HT1080 (cell line): ENCODE data around the gene INTS1. TPM values are rescaled to one million over a fixed set of nuclear protein-coding genes. Genes with fewer than 3 reads are reported as not detected.

ENCODE experiments used
- total RNA-seq: library from RNA; depleted of rRNA; stranded (reverse); fragments of >200 nt; shearing (Covaris generic); gene quantifications from 2 replicates; pipeline ENCODE4 v1.2.3, GENCODE V29; 2014; rRNA removed

The INTS1 gene
- total RNA-seq, 1 experiment from 2014 or later = 82.4 TPM

Other genes with a start within 250 kb of the INTS1 start
- gene MICALL2, start 44.9 kb downstream of the INTS1 start, total RNA-seq = 9.5 and 12.6 TPM in 2 replicates
- 20.9 and 21.9 TPM in 2 replicates for gene MAFK, start 26.3 kb upstream of the INTS1 start, total RNA-seq
- gene TMEM184A, start 51.8 kb upstream of the INTS1 start, total RNA-seq = 1.1 and 1.5 TPM in 2 replicates
- 72.1 and 97.7 TPM in 2 replicates for gene PSMG3, start 65.6 kb upstream of the INTS1 start, total RNA-seq
- 7.4 and 11.1 TPM in 2 replicates for gene ELFN1, start 165.9 kb upstream of the INTS1 start, total RNA-seq